GM18873 (cell line): ENCODE results near the gene IRX4.

Experiments used
- ATAC-seq: cut with Tn5 transposase; IDR thresholded peaks from one replicate; pipeline ENCODE4 v1.9.1; 2021; ENCODE audit warnings: mild to moderate bottlenecking, moderate library complexity, moderate number of reproducible peaks; ENCODE audit not compliant: unreplicated experiment, low FRiP score

IRX4 gene

GRCh38 chr5:1892685-1893445 is 10.1 kb upstream of the IRX4 start:
- ATAC-seq = no peak

- no peak for ATAC-seq
Measured at GRCh38 chr5:1892211-1892610, 9.5 kb upstream of the IRX4 start.

- ATAC-seq = no peak
Measured at GRCh38 chr5:1891391-1891790, 8.7 kb upstream of the IRX4 start.

GRCh38 chr5:1890296-1890695 is 7.6 kb upstream of the IRX4 start:
- no peak for ATAC-seq

- no peak for ATAC-seq
Measured at GRCh38 chr5:1889321-1890065, 6.8 kb upstream of the IRX4 start.

GRCh38 chr5:1888541-1889251 is 6.0 kb upstream of the IRX4 start:
- no peak for ATAC-seq

- ATAC-seq = no peak
Measured at GRCh38 chr5:1887588-1888360, 5.0 kb upstream of the IRX4 start.

GRCh38 chr5:1886846-1887587 is 4.3 kb upstream of the IRX4 start:
- no peak for ATAC-seq

GRCh38 chr5:1885868-1886845 is 3.4 kb upstream of the IRX4 start:
- ATAC-seq = no peak

- ATAC-seq = no peak
Measured at GRCh38 chr5:1885404-1885755, 2.7 kb upstream of the IRX4 start.

- no peak for ATAC-seq
Measured at GRCh38 chr5:1884678-1885403, 2.1 kb upstream of the IRX4 start.

- no peak for ATAC-seq
Measured at GRCh38 chr5:1883925-1884677, 1.4 kb upstream of the IRX4 start.

GRCh38 chr5:1883120-1883924 is 597 bp upstream of the IRX4 start:
- no peak for ATAC-seq

- no peak for ATAC-seq
Measured at GRCh38 chr5:1881731-1882336, 891 bp downstream of the IRX4 start.

- no peak for ATAC-seq
Measured at GRCh38 chr5:1881098-1881572, 1.6 kb downstream of the IRX4 start.

GRCh38 chr5:1880377-1881025 is 2.2 kb downstream of the IRX4 start:
- ATAC-seq = no peak
